Nephron progenitor cell (in vitro differentiated cells): ENCODE data around the gene SLC22A8.
A peak's percentile ranks its signal among the peaks of the same experiment; 100 is the strongest.
"Not testable (repeated sequence)": the region's sequence is repeated elsewhere in the genome, so short reads cannot be mapped to it uniquely, and the experiment has no call there.

Source experiments
- DNase-seq: peaks from one replicate; pipeline ENCODE4 v3.0.0; 2021
- H3K27ac Mint-ChIP-seq: 2 replicates; pipeline ENCODE4 v1.8.0; 2021; ENCODE audit warnings: mild to moderate bottlenecking, moderate library complexity, mixed read lengths
- H3K27me3 Mint-ChIP-seq: 2 replicates; pipeline ENCODE4 v1.8.0; 2021; ENCODE audit warnings: mild to moderate bottlenecking, low read depth, mixed read lengths; ENCODE audit not compliant: poor library complexity
- H3K36me3 Mint-ChIP-seq: 2 replicates; pipeline ENCODE4 v1.8.0; 2021; ENCODE audit warnings: low read depth, mixed read lengths
- H3K4me1 Mint-ChIP-seq: 2 replicates; pipeline ENCODE4 v1.8.0; 2021; ENCODE audit warnings: mixed read lengths
- H3K4me3 Mint-ChIP-seq: 2 replicates; pipeline ENCODE4 v1.8.0; 2021; ENCODE audit warnings: mild to moderate bottlenecking, moderate library complexity, mixed read lengths
- H3K9me3 Mint-ChIP-seq: 2 replicates; pipeline ENCODE4 v1.8.0; 2021; ENCODE audit warnings: mild to moderate bottlenecking, moderate library complexity, mixed read lengths
- TF ChIP-seq, protein P1 (sequence below): fragments of 200-600 bp; sonication (generic); IDR thresholded peaks from 2 replicates; pipeline ENCODE4 v1.5.0; 2021; ENCODE audit warnings: antibody characterized with exemption

SLC22A8 gene

DNA sequence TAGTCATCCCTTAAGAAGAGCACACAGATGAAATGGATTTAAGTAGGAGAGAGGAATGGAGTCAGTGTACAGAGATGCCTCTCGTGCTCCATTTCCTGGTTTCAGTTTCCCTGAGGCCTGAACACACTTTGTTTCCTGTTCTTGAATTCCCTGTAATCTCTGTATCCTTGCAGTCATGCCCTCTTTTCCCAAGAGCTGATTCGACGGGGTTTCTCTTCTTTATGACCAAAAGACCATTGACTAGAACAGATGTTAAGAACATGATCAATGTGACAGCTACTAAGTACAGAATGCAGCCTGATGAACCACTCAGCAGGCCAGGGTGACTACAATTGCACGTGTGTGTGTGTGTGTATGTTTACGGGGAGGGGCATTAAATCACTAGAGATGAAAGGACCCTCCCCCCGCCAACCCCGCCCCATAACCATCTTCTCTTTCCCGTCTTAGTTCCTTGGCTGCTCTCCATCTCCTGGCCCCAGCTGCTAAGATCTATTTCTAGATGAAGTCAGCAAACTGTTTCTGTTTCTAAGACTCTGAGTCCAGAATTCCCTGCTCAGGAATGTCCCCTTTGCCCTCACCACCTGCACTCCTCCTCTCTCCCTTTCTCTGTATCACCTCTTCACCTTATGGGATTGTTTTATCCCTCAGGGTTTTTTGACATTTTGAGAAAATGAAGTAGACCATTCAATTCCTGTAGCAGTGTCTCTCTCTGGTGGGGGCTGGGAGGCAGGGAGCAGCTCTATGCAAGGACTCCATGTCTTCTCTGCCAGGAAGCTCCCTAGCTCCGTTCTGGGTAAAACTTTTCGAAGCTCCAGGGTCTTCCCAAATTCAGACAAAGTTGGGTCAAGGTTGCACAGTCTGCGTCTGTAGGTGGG is 56.9 kb downstream of the SLC22A8 start:
- DNase-seq: peak; percentile 12
- Mint-ChIP-seq H3K36me3 (no peaks in the 10 kb centered on the region), H3K4me3 (no peak overlapping the region), H3K27ac (peak overlapping the region; percentile 12), H3K4me1 (peaks cover 14% of the 10 kb centered on the region), H3K27me3 (peaks cover 25% of the 10 kb centered on the region), H3K9me3 (peaks cover 3% of the 10 kb centered on the region)
- TF ChIP-seq, protein P1, sequence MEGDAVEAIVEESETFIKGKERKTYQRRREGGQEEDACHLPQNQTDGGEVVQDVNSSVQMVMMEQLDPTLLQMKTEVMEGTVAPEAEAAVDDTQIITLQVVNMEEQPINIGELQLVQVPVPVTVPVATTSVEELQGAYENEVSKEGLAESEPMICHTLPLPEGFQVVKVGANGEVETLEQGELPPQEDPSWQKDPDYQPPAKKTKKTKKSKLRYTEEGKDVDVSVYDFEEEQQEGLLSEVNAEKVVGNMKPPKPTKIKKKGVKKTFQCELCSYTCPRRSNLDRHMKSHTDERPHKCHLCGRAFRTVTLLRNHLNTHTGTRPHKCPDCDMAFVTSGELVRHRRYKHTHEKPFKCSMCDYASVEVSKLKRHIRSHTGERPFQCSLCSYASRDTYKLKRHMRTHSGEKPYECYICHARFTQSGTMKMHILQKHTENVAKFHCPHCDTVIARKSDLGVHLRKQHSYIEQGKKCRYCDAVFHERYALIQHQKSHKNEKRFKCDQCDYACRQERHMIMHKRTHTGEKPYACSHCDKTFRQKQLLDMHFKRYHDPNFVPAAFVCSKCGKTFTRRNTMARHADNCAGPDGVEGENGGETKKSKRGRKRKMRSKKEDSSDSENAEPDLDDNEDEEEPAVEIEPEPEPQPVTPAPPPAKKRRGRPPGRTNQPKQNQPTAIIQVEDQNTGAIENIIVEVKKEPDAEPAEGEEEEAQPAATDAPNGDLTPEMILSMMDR: no peak

DNA sequence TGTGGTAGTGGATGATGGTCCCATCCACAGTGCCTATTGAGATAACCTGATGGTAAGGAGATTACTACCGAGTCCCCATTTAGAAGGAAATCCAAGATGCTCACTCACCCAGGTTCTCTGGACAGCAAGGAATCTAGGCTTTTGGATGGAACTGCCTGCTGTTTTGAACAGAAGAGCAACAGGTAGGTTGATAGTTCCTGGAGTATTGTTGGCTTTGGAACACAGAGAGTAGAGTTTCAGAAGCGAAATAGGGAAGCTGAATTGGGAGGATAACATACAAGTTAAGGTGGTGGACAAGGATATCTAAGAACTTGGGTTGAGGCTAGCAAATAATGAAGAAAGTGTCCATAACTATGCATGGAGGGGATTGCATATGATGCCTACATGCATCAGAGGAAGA is 58.5 kb downstream of the SLC22A8 start:
- no peak overlapping the region for H3K27ac Mint-ChIP-seq
- H3K27me3 Mint-ChIP-seq: peaks cover 26% of the 10 kb centered on the region
- no peaks in the 10 kb centered on the region for H3K36me3 Mint-ChIP-seq
- peaks cover 14% of the 10 kb centered on the region for H3K4me1 Mint-ChIP-seq
- H3K4me3 Mint-ChIP-seq: no peak overlapping the region
- DNase-seq: no peak
- H3K9me3 Mint-ChIP-seq: peaks cover 3% of the 10 kb centered on the region
- TF ChIP-seq, protein P1: no peak

DNA sequence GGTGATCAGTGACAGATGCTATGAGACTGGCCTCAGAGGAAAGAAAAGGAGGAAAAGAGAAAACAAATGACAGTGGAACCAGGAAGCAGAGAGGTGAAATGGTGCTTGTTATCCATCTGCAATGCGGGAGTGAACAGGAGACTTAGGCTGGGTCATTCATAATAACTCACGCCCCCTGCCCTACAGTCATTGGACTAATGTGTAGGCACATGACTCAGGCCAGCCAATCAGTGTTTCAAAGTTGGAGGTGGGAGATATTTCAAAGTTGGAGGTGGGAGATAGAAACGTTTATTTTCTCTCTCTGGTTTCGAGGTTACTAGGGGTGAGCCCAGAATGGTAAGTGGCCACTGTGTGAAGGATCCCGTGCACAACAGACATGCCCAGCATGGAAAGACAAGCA is 61.2 kb downstream of the SLC22A8 start:
- no peaks in the 10 kb centered on the region for H3K36me3 Mint-ChIP-seq
- no peak overlapping the region for H3K27ac Mint-ChIP-seq
- TF ChIP-seq, protein P1: no peak

DNA sequence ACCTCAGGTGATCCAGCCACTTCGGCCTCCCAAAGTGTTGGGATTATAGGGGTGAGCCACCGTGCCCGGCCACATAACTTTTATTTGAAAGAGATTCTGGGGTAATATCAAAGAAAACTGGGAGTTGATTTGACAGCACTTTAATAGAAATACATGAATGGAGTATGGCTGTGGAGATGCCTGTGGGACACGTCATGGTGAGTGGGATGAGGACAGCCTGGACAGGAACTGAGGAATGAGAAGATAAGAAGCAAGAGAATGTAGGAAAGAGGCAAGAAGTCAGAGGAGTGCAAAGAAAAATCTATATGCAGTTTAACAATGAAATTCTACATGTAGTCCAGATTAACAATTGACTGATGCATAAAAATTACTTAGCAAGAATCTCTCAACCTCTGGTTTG is 61.8 kb downstream of the SLC22A8 start:
- no peaks in the 10 kb centered on the region for H3K9me3 Mint-ChIP-seq
- DNase-seq: no peak
- H3K4me3 Mint-ChIP-seq: no peak overlapping the region
- no peak overlapping the region for H3K27ac Mint-ChIP-seq
- peaks cover 43% of the 10 kb centered on the region for H3K27me3 Mint-ChIP-seq
- TF ChIP-seq, protein P1: no peak
- H3K36me3 Mint-ChIP-seq: no peaks in the 10 kb centered on the region
- peaks cover 7% of the 10 kb centered on the region for H3K4me1 Mint-ChIP-seq

More for the DNA sequence above, 61.2 kb downstream of the SLC22A8 start:
- Mint-ChIP-seq H3K4me3 (no peak overlapping the region), H3K4me1 (peaks cover 14% of the 10 kb centered on the region), H3K27me3 (peaks cover 40% of the 10 kb centered on the region), H3K9me3 (no peaks in the 10 kb centered on the region)
- no peak for DNase-seq

DNA sequence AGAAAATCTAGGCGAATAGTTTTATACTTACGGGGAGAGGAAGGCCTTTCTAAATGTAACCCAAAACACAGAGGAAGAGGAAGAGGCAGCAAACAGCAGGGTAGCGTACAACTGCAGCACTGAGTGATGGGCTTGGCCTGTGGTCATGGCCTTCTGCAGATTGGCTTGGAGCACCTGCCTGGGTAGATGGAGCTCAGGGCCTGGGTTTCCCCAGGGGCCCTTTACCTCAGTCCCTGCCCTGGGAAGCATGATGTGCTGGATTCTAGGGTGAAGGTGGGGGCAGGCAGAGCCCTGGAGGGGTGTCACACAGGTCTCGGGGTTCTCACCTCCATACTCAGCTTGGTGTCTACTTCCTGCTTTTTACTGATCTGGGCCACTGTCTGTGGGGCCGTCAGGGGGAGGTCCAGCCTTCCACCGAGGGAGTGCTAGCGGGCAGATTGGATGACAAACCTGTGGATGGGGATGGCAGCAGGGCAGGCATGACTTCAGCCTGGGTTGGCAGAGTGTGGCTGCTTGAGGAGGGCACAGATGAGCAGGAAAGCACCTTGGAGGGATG is 66.8 kb downstream of the SLC22A8 start:
- TF ChIP-seq, protein P1: no peak
- no peak overlapping the region for H3K27ac Mint-ChIP-seq
- DNase-seq: no peak
- peaks cover 4% of the 10 kb centered on the region for H3K9me3 Mint-ChIP-seq
- no peaks in the 10 kb centered on the region for H3K36me3 Mint-ChIP-seq
- no peak overlapping the region for H3K4me3 Mint-ChIP-seq
- no peaks in the 10 kb centered on the region for H3K4me1 Mint-ChIP-seq
- H3K27me3 Mint-ChIP-seq: peaks cover 34% of the 10 kb centered on the region

DNA sequence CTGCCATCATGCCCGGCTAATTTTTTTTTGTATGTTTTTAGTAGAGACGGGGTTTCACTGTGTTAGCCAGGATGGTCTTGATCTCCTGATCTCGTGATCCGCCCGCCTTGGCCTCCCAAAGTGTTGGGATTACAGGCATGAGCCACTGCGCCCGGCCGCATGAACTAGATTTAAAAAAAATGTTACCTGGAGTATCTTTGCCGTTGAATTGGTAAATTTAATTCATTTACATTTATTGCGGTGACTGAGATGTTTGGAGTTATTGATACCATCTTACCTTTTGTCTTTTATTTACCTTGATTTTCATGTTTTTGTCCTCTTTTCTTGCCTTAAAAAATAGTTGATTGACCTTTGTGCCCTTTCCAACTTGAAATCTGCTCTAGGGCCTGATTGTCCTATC is 70.1 kb downstream of the SLC22A8 start:
- H3K36me3 Mint-ChIP-seq, H3K4me1 Mint-ChIP-seq, H3K9me3 Mint-ChIP-seq, DNase-seq, H3K27ac Mint-ChIP-seq, H3K4me3 Mint-ChIP-seq: not testable (repeated sequence)
- peaks cover 35% of the 10 kb centered on the region for H3K27me3 Mint-ChIP-seq
